GM12878 (cell line): ENCODE data around the gene NUP93.

Experiments used
- BACH1 ChIP-seq: fragments of 450-650 bp; IDR thresholded peaks from 2 replicates; pipeline ENCODE4 v1.6.1; 2017; ENCODE audit warnings: mild to moderate bottlenecking, borderline replicate concordance
- EZH2 ChIP-seq: IDR thresholded peaks from 2 replicates; pipeline ENCODE4 v1.6.1; 2012; ENCODE audit warnings: low read depth, mild to moderate bottlenecking, control low read depth, inconsistent platforms, low read length, borderline replicate concordance; ENCODE audit not compliant: control insufficient read depth
- HDGF ChIP-seq: fragments of 450-650 bp; IDR thresholded peaks from 2 replicates; pipeline ENCODE4 v1.6.1; 2016; ENCODE audit warnings: antibody characterized with exemption
- JUND ChIP-seq: IDR thresholded peaks from 2 replicates; pipeline ENCODE4 v1.6.1; 2012; ENCODE audit warnings: low read depth, mild to moderate bottlenecking, low read length, improper control_type of control experiment, moderate library complexity
- MYC ChIP-seq: IDR thresholded peaks from 2 replicates; pipeline ENCODE4 v1.6.1; 2011; ENCODE audit warnings: mild to moderate bottlenecking, low read length, moderate library complexity, inconsistent platforms; ENCODE audit not compliant: insufficient read depth, insufficient replicate concordance, insufficient read length, severe bottlenecking
- NFYB ChIP-seq: IDR thresholded peaks from 2 replicates; pipeline ENCODE4 v1.6.1; 2011; ENCODE audit warnings: low read depth, mild to moderate bottlenecking, low read length, improper control_type of control experiment, moderate library complexity; ENCODE audit not compliant: insufficient read depth
- POLR2A ChIP-seq: IDR thresholded peaks from 2 replicates; pipeline ENCODE4 v1.6.1; 2011; ENCODE audit warnings: low read depth, mild to moderate bottlenecking, low read length
- POLR2AphosphoS2 ChIP-seq: IDR thresholded peaks from 2 replicates; pipeline ENCODE4 v1.6.1; 2011; ENCODE audit warnings: low read depth, mild to moderate bottlenecking, low read length, improper control_type of control experiment, moderate library complexity
- TBL1XR1 ChIP-seq: IDR thresholded peaks from 2 replicates; pipeline ENCODE4 v1.6.1; 2012; ENCODE audit warnings: low read depth, low read length, improper control_type of control experiment
- TCF12 ChIP-seq: IDR thresholded peaks from 2 replicates; pipeline ENCODE4 v1.6.1; 2011; ENCODE audit warnings: low read depth, mild to moderate bottlenecking, low read length
- TF ChIP-seq, protein P1 (sequence below): fragments of 450-650 bp; IDR thresholded peaks from 2 replicates; pipeline ENCODE4 v1.6.1; 2017; ENCODE audit warnings: mild to moderate bottlenecking
- TF ChIP-seq, protein P2 (sequence below), 3 experiments: IDR thresholded peaks in 2 of 3; conservative IDR thresholded peaks in 1 of 3; 2 replicates each; pipeline ENCODE4 v1.5.1; 2011; ENCODE audit warnings: low read depth in 3 of 3, low read length in 3 of 3, mild to moderate bottlenecking in 3 of 3, control low read depth in 2 of 3, moderate library complexity in 2 of 3, inconsistent platforms in 1 of 3, mixed read lengths in 1 of 3; ENCODE audit not compliant: control insufficient read depth in 2 of 3, insufficient read depth in 1 of 3; ENCODE audit errors: extremely low read depth in 1 of 3
- TF ChIP-seq, protein P3 (sequence below): IDR thresholded peaks from 2 replicates; pipeline ENCODE4 v1.6.1; 2012; ENCODE audit warnings: low read depth, low read length, improper control_type of control experiment

DNA sequence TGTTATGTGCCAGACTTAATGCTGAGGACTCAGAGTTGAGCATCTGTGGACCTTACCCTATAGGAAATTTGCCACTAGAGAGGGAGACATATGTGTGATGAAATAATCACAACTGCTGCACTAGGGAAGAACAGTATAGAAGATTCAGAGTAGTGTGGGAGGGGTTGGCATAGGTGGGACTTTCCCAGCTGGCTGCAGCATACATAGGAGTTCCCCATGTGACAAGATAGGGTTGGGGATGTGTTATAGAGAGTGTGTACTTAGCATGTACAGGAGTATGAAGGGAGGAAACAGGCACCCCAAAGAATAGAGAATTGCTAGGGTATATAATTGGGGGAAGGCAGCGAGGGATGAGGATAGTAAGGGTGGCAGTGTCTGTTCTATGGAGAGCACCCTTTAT, 2.9 kb downstream of the NUP93 start:
- TF ChIP-seq, protein P1, sequence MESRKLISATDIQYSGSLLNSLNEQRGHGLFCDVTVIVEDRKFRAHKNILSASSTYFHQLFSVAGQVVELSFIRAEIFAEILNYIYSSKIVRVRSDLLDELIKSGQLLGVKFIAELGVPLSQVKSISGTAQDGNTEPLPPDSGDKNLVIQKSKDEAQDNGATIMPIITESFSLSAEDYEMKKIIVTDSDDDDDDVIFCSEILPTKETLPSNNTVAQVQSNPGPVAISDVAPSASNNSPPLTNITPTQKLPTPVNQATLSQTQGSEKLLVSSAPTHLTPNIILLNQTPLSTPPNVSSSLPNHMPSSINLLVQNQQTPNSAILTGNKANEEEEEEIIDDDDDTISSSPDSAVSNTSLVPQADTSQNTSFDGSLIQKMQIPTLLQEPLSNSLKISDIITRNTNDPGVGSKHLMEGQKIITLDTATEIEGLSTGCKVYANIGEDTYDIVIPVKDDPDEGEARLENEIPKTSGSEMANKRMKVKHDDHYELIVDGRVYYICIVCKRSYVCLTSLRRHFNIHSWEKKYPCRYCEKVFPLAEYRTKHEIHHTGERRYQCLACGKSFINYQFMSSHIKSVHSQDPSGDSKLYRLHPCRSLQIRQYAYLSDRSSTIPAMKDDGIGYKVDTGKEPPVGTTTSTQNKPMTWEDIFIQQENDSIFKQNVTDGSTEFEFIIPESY = no peak
- TF ChIP-seq HDGF (no peak), TCF12 (no peak), TBL1XR1 (no peak), MYC (no peak), BACH1 (no peak), POLR2A (no peak), JUND (no peak), EZH2 (no peak), NFYB (no peak), POLR2AphosphoS2 (no peak)
- TF ChIP-seq, protein P2, sequence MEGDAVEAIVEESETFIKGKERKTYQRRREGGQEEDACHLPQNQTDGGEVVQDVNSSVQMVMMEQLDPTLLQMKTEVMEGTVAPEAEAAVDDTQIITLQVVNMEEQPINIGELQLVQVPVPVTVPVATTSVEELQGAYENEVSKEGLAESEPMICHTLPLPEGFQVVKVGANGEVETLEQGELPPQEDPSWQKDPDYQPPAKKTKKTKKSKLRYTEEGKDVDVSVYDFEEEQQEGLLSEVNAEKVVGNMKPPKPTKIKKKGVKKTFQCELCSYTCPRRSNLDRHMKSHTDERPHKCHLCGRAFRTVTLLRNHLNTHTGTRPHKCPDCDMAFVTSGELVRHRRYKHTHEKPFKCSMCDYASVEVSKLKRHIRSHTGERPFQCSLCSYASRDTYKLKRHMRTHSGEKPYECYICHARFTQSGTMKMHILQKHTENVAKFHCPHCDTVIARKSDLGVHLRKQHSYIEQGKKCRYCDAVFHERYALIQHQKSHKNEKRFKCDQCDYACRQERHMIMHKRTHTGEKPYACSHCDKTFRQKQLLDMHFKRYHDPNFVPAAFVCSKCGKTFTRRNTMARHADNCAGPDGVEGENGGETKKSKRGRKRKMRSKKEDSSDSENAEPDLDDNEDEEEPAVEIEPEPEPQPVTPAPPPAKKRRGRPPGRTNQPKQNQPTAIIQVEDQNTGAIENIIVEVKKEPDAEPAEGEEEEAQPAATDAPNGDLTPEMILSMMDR (IDR thresholded peaks at IDR 0.05 in 2 of 3, conservative IDR thresholded peaks at IDR 0.05 in 1 of 3; ENCODE audit: control insufficient read depth in 2 of 3, extremely low read depth in 1 of 3, insufficient read depth in 1 of 3, low read depth in 3 of 3, low read length in 3 of 3) = no peak
- TF ChIP-seq, protein P3, sequence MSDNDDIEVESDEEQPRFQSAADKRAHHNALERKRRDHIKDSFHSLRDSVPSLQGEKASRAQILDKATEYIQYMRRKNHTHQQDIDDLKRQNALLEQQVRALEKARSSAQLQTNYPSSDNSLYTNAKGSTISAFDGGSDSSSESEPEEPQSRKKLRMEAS = no peak
